GM18861 (cell line): ENCODE measurements around the gene INPP5A.

ENCODE experiments used
- ATAC-seq: cut with Tn5 transposase; IDR thresholded peaks from one replicate; pipeline ENCODE4 v1.9.1; 2021; ENCODE audit not compliant: unreplicated experiment

The INPP5A gene

GRCh38 chr10:132685921-132686680 is 148.5 kb downstream of the INPP5A start:
- no peak for ATAC-seq

- no peak for ATAC-seq
Observed at GRCh38 chr10:132687181-132687892, 149.8 kb downstream of the INPP5A start.

DNA sequence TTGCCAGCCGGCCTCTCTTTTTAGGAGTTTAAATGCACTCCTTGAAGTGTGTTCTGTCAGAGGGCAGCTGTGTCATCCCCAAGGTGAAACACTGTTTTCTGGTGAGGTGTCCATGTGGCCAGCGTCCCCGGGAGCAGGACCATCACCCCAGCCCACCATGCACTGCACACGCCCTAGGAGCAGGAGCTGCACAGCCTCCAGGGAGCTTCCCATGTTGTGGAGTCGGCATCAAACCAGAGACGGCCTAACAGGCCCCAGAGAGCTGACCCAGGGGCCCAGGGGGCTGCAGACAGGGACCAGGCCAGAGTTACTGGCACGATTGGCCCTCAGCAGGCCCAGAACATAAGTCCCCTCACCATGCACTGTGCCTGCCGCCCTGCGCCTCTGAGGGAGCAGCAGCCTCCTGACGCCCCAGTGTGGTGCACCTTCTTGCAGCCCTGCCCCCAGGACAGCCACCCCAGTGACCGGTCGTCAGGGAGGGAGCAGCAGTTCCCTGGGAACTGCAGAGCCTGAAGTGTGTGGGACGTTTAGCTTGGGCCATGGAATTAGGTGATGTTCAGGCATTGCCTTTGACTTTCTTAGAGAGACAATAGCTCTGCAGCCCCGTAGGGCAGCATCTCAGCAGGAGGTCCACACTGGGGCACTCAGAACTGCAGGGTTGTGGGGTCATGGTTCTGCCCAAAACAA is 150.4 kb downstream of the INPP5A start:
- no peak for ATAC-seq

GRCh38 chr10:132688580-132689420 is 151.2 kb downstream of the INPP5A start:
- no peak for ATAC-seq

DNA sequence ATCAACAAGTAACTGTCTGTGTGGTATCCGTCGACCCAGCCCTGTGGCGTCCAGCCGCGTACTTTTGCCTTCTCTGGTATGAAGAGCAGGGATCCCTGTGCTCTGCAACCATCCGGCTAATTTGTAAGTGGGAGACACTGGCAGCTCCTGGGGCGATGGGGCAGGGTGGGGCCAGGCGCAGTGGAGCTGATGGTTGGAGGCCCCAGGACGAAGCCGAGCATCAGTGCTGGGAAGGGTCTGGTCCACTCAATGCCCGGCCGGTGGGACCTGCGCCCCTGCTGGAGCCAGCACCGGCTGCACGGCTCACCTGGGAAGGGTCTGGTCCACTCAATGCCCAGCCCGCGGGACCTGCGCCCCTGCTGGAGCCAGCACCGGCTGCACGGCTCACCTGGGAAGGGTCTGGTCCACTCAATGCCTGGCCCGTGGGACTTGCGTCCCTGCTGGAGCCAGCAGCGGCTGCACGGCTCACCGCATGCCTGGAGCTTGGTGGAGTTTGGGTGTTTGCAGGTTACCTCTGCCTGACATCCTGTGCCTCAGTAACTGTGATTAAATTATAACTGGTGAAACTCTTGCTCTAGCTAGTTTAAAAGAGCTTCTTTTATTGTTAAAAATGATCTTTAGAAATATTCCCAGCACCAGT is 152.3 kb downstream of the INPP5A start:
- no peak for ATAC-seq

DNA sequence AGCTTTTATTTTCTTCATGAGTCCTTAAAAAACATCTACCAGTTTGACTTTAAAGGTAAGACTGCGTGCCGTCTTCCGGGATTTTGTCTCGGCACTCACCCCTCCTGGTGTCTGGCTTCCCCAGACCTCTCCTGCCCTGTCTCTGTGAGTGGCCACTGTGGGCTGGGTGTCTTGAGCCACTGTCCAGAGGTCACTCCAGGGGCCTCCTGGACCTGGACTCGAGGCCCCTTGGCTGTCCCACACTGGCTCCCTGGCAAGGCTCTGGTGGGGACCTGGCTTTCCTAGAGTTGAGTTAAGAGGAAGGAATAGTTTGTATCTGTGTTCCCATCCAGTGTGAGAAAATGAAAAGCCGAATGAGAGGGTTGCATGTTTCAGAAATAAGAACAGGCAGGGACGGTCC is 152.8 kb downstream of the INPP5A start:
- no peak for ATAC-seq

- ATAC-seq: no peak
Observed at GRCh38 chr10:132690821-132691610, 153.4 kb downstream of the INPP5A start.

DNA sequence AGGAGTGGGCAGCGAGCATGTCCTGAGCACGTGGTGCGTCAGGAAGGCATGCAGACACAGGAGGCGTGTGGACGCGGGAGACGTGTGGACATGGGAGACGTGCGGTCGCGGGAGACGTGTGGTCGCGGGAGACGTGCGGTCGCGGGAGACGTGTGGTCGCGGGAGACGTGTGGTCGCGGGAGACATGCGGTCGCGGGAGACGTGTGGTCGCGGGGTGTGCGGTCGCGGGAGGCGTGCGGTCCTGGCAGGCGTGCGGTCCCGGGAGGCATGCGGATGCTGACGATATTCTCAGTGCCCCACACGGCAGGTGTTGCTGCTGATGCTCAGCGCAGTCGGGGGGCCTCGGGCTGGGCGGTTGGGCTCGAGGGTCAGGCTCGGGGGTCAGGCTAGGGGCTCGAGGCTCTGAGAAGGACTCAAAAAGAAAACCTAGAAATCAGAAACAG is 154.1 kb downstream of the INPP5A start:
- no peak for ATAC-seq

DNA sequence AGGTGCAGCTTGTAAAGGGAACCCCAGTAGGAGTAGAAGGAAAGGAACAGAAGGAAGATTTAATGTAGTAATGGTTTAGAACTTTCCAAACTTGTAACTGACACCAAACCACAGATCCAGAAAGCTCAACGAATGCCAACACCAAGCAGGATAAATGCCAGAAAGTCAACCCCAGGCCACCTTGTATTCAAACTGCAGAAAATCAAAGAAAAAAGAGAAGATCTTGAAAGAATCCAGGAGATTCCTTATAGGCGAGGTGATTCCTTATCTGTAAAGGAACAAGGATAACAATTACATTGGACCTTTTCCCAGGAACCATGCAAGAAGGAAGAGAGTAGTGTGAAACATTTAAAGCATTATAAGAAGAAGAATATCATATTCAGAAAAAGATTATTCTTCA is 154.7 kb downstream of the INPP5A start:
- ATAC-seq: no peak

GRCh38 chr10:132693676-132694075 is 156.1 kb downstream of the INPP5A start:
- ATAC-seq: no peak

GRCh38 chr10:132696204-132696603 is 158.6 kb downstream of the INPP5A start:
- ATAC-seq: no peak

DNA sequence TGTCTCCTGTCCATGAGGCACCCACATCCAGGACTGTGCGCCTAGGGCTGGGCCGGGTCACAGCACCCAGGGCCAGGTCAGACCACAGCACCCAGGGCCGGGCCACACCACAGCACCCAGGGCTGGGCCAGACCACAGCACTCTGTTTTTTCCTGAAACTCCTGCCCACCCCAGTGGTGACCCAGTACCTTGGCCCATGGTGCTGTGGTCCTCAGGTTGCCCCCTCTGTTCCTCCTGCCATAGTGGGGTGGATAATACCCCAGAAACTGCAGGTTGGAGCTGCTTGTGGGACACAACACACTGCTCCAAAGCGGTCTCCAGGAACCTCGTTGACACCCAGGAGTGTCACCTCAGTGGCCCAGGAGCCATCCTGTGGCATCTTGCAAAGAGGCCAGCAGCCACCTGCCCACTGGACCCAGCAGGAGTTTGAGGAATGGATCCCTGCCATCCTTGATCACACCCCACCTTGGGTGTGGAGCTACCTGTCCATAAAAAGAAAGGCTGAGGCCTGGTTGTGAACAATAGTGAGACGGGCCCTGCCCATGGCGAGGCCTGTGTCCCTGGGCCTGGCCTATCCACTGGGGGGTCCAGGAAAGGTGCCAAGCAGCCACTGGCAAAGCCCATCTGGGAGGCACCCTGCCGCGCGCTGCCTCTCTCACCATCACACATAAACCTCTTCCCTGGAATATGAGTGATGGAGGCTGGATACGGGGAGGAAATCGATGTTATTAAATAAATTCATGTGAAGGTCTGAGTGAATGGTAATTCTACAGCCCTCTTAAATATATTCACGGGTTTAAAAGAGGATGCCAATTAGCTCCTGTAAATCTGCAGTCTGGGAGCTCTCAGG is 159.4 kb downstream of the INPP5A start:
- no peak for ATAC-seq

GRCh38 chr10:132697578-132698200 is 160.1 kb downstream of the INPP5A start:
- ATAC-seq: no peak

- ATAC-seq: no peak
Observed at GRCh38 chr10:132698211-132698751, 160.7 kb downstream of the INPP5A start.

DNA sequence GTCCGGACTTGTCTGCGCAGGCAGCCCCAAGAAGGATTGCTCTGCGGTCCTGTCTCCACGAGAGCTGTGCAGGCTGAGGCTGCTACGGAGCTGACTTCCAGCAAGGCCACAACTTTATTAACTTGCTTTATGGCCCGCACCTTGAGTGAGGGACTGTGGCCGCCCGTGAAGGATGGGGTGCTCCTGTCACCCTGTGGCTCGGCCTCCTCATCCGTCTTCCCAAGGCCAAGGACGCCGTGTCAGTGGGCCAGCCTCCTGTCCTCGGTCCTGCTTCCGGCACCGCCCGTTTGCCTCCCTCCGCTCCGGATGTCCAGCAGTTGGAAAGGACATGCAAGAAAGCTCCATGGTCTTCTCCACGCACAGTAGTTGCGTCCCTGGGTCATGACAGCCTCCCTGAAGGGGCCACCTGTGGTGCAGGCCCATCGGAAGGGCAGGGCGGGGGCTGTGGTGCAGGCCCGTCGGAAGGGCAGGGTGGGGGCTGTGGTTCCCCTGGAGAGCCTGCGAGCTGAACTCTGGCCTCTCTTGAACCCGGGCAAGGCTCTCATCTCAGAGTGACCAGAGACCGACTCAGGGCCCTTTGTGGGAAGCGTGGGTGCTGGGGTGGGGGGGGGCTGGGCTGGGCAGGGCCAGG is 161.3 kb downstream of the INPP5A start:
- ATAC-seq: no peak

- no peak for ATAC-seq
Observed at GRCh38 chr10:132699411-132700155, 162.0 kb downstream of the INPP5A start.
